ENCODE measurements around the gene COL12A1. TPM values are rescaled to one million over a fixed set of nuclear protein-coding genes. Genes with fewer than 3 reads are reported as not detected.

Gene COL12A1
- total and polyA plus RNA-seq, 10 of the 15 experiments (the other 5 are each of a cell fraction or from before 2014, with no cell fraction given): under 0.01 to 0.69 (median 0.11) TPM; not detected in 6

GRCh38 chr6:75211920-75212590 lies 6.2 kb upstream of the COL12A1 start:
- BruUV-seq (replicated peaks): no TSS peak
- Histone ChIP-seq H3K4me1 (ENCODE audit: control insufficient read depth, insufficient read depth, low read length) (no peaks in the 10 kb centered on the region), H3K4me3 (no peak overlapping the region), H3K4me2 (ENCODE audit: control insufficient read depth, insufficient read depth) (no peak overlapping the region), H3K27ac (ENCODE audit: control insufficient read depth, insufficient read depth) (no peak overlapping the region), H3K9ac (ENCODE audit: control insufficient read depth, insufficient read depth, low read length) (no peak overlapping the region), H3K79me2 (ENCODE audit: control insufficient read depth, insufficient read depth, low read length) (no peaks in the 10 kb centered on the region), H3K27me3 (replicated peaks in 1 of 2; ENCODE audit: control insufficient read depth in 2 of 2, insufficient read depth in 2 of 2, low read length in 1 of 2) (peaks cover 6 to 13% of the 10 kb centered on the region in 2 experiments), H3K36me3 (ENCODE audit: control insufficient read depth in 2 of 2, insufficient read depth in 2 of 2, low read length in 1 of 2) (no peaks in the 10 kb centered on the region), H2AFZ (ENCODE audit: control insufficient read depth, low read depth, low read length) (no peak overlapping the region), H4K20me1 (ENCODE audit: control insufficient read depth, insufficient read depth) (no peaks in the 10 kb centered on the region), H3K9me3 (replicated peaks; ENCODE audit: control insufficient read depth, insufficient read depth, low read length) (no peaks in the 10 kb centered on the region)
- in situ Hi-C loops (cut with MboI) (loop anchor here (5.0 to 10.0 kb wide), 4 partner anchors 1227 to 1537 kb away; no protein-coding TSS in a partner anchor), intact Hi-C loops (cut with micrococcal nuclease; ENCODE audit: unreplicated experiment) (loop anchor here (5.0 kb wide), 1 partner anchor 315 kb away; no protein-coding TSS in a partner anchor)
- 4% methylated on average over 3 of the region's 3 CpGs for WGBS (ENCODE audit: insufficient coverage, insufficient replicate concordance, low lambda C conversion rate, missing lambda C conversion rate)
- FAIRE-seq: no peak
- ChIA-PET RAD21 (ENCODE audit: unreplicated experiment) (interaction anchor here (0.9 to 4.8 kb wide), 4 partner anchors 334 to 1474 kb away, joined by 3 to 46 read pairs (median 14); no protein-coding TSS in a partner anchor), POLR2A (no interaction called here), SMC1A (ENCODE audit: uncharacterized antibody, unreplicated experiment) (interaction anchor here (0.8 to 6.0 kb wide), 12 partner anchors 9 to 1482 kb away, joined by 3 to 64 read pairs (median 4); no protein-coding TSS in a partner anchor), CTCF (interaction anchor here (0.7 to 6.3 kb wide), 30 partner anchors 9 to 1480 kb away, joined by 3 to 95 read pairs (median 4); no protein-coding TSS in a partner anchor)
- no peak for DNase-seq (ENCODE audit: low read depth, low spot score)
- ATAC-seq: no peak
- TF ChIP-seq ZNF274 (IDR thresholded peaks at IDR 0.05; ENCODE audit: insufficient read depth, insufficient read length) (no peak), IRF4 (IDR thresholded peaks at IDR 0.05; ENCODE audit: low read depth, low read length) (no peak), STAT3 (IDR thresholded peaks at IDR 0.05; ENCODE audit: low read depth, low read length) (no peak), JUND (IDR thresholded peaks at IDR 0.05; ENCODE audit: low read depth, low read length) (no peak), SUPT20H (IDR thresholded peaks at IDR 0.05; ENCODE audit: borderline replicate concordance, control insufficient read depth, low read depth, low read length) (no peak)
